HK-2 (cell line): ENCODE data around the gene MSLN.

Experiments used
- DNase-seq: peaks from one replicate; pipeline ENCODE4 v3.0.0-alpha.2; 2018; ENCODE audit not compliant: unreplicated experiment

The MSLN gene

GRCh38 chr16:760545-761343, at the start of gene MSLN:
Gene MSLN, plus strand, starts transcription at chr16:760734. Its CDS starts 1,947 bp downstream, at chr16:762681.
- no peak for DNase-seq

GRCh38 chr16:711084-711483, 49.5 kb upstream of the MSLN start:
- DNase-seq = no peak

GRCh38 chr16:711548-712320, 48.8 kb upstream of the MSLN start:
- DNase-seq = peak; percentile 70

GRCh38 chr16:712740-713250, 47.7 kb upstream of the MSLN start:
- peak; percentile 85 for DNase-seq

GRCh38 chr16:714079-714478, 46.5 kb upstream of the MSLN start:
- peak; percentile 59 for DNase-seq

- DNase-seq = peak; percentile 86
Measured at GRCh38 chr16:714558-715476, 45.7 kb upstream of the MSLN start, which contains the start of gene METRN. Gene METRN, plus strand, starts transcription at chr16:715118. Its CDS starts 172 bp downstream, at chr16:715290.

GRCh38 chr16:715477-716199, 44.9 kb upstream of the MSLN start:
- no peak for DNase-seq

- DNase-seq = peak; percentile 43
Measured at GRCh38 chr16:716200-716568, 44.4 kb upstream of the MSLN start.

GRCh38 chr16:716768-717325, 43.7 kb upstream of the MSLN start:
- no peak for DNase-seq

GRCh38 chr16:717450-718245, 42.9 kb upstream of the MSLN start:
- no peak for DNase-seq

GRCh38 chr16:718389-718788, 42.1 kb upstream of the MSLN start:
- DNase-seq = no peak

GRCh38 chr16:718922-719321, 41.6 kb upstream of the MSLN start:
- no peak for DNase-seq

GRCh38 chr16:719815-720446, 40.6 kb upstream of the MSLN start:
- DNase-seq = peak; percentile 45

GRCh38 chr16:720447-720989, 40.0 kb upstream of the MSLN start:
- peak; percentile 77 for DNase-seq

- DNase-seq = peak; percentile 78
Measured at GRCh38 chr16:720990-721764, 39.4 kb upstream of the MSLN start, which contains the start of gene ANTKMT. Gene ANTKMT, plus strand, starts transcription at chr16:721146. Its CDS starts 129 bp downstream, at chr16:721275.

GRCh38 chr16:721765-722540, 38.6 kb upstream of the MSLN start:
- DNase-seq = no peak
